ENCODE measurements around the gene TRAF2.
"Not testable (repeated sequence)": the region's sequence is repeated elsewhere in the genome, so short reads cannot be mapped to it uniquely, and the experiment has no call there.

TRAF2 gene

DNA sequence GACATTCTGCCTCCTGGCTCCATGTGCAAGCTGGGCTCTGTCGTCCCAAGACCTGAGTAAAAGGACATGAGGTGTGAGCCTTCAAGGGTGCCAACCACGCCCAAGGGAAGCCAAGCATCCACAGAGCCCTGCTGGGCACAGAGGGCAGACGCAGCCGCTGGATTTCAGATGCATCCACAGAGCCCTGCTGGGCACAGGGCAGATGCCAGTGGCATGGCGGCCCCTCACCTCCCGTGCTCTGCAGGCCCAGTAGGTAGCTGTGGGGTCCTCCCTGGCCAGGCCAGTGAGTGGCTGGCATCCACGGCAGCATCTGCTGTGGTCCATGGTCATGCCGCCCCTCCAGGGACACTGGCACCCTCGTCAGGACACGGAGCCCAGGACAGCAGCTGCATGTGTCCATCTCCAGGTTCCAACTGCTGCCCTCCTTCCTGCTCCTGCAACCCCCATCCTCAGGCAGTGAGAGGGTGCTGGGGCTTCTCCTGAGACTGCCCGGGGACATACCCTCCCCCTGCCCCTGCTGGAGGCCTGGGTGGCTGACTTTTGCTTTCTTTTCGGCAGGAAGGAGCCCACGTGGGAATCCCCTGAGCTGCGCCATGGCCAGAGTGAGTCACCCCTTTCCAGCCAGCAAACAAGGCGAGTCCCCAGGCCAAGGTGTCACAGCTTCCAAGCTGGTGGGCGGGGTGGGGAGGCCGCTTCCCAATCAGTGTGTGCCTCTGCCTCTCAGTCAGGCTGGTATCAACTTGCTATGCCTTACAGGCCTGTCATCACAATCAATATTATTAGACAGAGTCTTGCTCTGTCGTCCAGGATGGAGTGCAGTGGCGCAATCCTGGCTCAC, 4.0 kb upstream of the TRAF2 start:
- FAIRE-seq = no peak

DNA sequence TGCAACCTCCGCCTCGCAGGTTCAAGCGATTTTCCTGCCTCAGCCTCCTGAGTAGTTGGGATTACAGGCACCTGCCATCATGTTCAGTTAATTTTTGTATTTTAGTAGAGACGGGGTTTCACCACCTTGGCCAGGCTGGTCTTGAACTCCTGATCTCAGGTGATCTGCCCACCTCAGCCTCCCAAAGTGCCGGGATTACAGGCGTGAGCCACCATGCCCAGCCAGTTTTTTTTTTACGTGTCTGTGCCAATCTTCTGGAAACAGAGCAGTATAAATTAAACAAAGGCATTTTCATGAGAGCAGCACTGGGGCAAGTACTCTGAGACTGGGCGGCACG, 3.4 kb upstream of the TRAF2 start:
- FAIRE-seq = not testable (repeated sequence)

DNA sequence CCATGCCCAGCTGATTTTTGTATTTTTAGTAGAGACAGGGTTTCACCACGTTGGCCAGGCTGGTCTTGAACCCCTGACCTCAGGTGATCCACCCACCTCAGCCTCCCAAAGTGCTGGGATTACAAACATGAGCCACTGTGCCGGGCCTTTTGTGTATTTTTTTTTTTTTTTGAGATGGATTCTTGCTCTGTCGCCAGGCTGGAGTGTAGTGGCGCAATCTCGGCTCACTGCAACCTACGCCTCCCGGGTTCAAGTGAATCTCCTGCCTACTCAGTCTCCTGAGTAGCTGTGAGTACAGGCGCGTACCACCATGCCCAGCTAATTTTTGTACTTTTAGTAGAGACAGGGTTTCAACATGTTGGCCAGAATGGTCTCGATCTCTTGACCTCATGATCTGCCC, 2.6 kb upstream of the TRAF2 start:
- not testable (repeated sequence) for FAIRE-seq

DNA sequence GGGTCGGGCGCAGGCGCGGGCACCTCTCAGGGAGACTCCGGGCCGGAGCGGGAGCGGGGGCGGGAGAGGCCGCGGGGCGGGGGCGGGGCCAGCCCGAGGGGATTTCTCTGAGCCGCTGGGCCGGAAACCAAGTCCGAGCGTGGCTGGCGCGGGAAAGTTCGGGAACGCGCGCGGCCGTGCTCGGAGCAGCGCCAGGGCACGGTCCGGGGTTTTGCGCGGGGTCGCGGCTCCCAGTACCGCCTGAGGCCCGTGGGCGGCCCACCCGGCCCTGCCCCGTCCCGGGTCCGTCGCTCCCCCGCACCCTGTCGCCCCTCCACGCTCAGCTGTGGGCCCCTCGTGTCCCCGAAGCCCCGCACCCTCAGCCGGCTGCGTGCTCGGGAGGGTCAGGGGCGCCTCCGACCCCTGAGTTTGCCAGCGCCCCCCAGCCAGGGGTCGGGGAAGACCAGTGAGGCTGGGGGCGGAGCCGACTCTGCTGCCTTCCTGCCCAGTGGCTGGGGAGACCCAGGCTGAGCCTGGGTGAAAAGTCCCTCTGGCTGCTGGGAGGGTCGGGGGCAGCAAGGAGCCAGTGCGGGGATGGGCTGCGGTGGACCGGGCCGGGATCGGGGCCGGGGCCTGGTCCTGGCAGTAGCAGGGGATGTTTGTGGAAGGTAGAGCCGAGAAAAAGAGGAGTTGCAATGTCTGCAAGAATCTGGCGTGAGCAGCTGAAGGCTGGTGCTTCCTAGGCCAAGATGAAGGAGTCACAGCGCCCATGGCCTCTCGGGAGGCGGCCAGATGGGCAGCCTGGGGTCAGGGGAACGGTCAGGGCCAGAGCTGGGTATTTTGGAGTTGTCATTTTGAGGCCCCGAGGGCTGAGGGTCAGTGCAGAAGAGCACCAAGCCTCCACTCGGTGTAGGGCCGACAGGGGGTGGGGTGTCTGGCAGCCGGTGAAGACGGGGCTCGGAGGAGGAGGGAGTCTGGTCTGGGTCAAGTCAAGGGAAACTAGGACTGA, 588 bp downstream of the TRAF2 start:
- FAIRE-seq = no peak

DNA sequence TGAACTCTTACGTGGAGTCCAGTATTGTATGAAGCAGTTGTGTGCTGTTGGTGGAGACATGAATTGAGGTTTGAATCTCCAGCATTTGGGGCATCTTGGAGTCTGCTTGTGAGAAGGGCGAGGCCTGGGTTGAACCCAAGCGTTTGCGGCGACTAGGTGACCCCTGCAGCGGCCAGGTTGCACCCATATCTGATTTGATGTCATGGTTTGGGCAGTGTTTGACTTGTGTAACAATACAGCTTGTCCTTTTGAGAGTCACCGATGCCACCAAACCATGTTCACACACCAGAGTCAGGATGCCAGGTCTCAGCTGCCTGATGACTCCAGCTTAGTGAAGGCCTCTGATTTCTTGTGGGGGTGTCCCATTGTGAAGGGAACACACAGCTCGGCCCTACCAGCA, 2.1 kb downstream of the TRAF2 start:
- FAIRE-seq = no peak

DNA sequence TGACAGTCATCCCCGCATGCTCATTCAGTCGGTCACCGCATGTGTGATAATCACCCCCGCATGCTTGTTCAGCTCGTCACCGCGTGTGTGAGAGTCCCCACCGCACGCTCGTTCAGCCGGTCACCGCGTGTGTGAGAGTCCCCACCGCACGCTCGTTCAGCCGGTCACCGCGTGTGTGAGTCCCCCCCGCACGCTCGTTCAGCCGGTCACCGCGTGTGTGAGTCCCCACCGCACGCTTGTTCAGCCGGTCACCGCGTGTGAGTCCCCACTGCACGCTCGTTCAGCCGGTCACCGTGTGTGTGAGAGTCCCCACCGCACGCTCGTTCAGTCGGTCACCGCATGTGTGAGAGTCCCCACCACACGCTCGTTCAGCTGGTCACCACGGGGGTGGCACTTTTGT, 3.5 kb downstream of the TRAF2 start:
- no peak for FAIRE-seq

DNA sequence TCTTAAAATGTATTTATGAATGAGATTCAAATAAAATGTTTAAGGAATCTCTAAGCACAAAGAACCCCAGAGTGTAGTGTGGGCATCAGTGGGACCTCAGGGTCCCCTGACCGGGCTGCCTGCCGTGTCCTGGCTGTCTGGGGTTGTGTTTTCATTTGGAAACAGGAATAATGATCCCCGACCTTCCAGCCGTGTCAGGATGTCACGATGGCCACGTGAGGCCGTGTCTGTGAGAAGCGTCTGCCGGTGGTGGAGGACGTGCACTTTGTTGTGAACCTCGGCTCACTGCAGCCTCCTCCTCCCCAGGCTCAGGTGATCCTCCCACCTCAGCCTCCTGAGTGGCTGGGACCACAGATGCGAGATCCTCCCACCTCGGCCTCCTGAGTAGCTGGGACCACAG, 4.3 kb downstream of the TRAF2 start:
- FAIRE-seq = no peak

DNA sequence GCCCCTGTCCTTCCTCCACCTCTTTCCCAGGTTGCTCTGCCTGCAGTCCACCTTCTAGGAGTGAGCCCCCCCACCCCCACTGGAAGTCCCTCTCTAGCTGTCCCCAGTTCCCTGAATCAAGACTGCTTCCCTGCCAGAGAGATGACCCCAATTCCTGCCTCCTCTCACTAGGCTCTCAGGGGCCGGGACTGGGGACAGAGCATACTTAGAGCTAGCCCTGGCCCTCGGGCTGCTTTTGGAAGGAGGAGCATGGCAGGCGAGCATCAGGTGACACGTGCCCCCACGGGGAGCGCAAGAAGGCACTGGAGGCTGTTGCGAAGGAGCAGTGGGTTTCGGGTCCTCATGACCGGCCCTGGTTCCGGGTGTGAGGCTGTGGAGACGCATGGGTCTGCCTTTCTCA, 9.7 kb downstream of the TRAF2 start:
- no peak for FAIRE-seq

DNA sequence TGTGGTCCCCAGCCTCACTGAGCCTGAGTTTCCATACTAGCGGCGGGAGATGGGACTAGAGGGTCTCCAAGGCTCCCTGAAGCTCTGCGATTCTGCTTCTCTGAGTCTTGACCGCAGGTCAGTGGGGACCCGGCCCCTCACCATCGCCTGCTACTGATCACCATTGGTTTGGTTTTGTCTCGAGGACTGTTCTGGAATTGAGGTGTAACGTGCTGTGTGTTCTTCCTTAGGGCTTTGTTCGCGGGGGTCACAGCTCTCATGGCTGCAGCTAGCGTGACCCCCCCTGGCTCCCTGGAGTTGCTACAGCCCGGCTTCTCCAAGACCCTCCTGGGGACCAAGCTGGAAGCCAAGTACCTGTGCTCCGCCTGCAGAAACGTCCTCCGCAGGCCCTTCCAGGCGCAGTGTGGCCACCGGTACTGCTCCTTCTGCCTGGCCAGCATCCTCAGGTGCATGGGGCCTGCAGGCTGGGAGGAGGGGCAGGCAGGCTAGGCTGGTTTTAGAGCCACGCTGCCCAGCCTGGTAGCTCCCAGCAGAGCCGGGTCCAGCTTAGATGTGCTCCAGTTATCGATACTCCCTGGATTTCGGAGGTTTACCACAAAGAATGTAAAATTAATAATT, 12.3 kb downstream of the TRAF2 start:
- FAIRE-seq = no peak

DNA sequence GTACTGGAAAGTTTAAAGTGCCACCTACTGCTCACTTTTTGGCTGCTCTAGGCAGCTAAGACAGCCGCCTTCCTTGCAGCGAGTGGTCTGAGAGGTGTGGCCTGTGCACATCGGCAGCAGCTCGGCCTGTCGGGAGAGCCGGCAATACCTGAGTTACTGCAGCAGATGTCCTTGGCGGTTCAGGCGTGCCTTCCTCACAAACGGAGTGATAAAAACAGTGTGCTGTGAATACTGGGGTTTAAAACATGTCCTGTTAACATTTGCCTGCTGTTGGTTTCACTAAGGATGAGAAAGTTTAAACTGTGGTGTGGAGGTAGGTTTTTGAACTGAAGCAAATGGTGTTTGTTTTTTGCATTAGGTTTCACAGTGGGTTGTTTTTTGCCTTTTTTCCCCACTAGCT, 12.9 kb downstream of the TRAF2 start:
- FAIRE-seq = no peak

DNA sequence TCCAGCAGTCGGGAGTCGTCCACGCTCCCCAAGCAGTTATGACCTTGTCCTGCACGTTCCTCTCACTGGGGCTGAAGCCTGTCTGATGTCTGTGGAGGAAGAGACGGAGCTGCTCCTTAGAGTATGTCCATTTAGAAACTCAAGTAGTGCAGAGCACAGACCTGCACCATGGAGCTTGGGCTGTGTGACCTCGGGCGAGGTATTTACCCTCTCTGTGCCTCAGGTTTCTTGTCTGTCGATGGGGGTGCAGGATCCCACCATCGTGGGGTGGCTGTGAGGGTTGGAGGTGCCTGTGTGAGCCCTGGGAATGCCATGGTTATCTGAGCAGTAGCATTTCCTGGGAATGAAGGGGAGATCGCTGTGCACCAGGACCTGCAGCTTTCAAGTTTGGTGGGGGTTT, 14.2 kb downstream of the TRAF2 start:
- FAIRE-seq = no peak

DNA sequence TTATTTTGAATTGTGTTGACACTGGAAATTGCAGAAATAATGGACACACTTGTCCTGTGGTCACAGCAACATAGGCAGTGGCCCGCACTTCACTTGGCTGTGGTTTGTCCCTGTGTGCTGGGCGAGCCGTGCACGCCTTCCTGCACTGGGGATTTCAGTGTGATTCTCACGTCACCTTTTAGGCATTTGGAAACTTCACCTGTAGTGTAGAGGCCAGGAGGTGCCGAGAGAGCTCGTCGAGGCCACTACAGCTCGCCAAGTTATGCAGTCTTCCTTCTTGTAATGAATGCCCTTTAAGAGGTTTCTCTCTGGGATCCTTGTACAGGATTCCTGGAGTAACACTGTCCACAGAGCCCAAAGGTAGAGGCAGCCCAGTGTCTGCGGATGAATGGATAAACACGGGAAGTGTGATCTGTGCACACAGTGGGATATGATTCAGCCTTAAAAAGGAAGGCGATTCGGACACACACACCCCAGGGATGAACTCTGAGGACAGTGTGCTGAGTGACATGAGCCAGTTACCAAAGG, 14.7 kb downstream of the TRAF2 start:
- no peak for FAIRE-seq

DNA sequence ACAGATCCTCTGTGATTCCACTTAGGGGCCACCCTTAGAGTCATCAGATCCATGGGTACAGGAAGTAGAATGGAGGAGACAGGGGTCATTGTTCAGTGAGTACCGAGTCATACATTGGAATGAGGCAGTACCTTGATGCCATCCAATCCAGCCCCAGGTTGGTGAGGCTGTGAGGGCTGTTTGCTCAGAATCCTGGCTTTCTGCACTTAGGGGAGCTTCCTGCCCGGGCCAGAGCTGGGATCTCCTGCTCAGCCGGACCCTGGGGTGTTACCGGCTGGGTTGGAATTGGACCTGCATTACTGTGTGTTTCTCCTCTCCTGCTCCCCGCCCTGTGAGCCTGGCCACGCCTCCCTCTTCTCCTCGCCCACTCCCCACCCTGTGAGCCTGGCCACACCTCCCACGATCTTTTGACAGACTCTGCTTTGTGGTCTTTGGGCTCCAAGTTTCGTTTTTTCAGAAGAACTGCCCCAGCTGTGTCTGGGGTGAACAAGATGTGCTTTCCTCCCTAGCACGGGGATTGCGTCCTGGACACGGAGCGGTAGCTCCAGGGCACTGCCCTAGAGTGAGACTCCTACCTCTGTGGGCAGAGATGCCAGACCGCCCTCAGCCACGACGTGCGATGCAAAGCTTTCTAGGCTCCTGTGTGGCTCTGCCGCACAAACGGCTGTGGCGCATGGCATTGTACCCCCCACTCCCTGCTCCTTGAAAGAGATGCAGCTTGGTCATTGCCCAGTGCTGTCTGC, 15.4 kb downstream of the TRAF2 start:
- FAIRE-seq = no peak

DNA sequence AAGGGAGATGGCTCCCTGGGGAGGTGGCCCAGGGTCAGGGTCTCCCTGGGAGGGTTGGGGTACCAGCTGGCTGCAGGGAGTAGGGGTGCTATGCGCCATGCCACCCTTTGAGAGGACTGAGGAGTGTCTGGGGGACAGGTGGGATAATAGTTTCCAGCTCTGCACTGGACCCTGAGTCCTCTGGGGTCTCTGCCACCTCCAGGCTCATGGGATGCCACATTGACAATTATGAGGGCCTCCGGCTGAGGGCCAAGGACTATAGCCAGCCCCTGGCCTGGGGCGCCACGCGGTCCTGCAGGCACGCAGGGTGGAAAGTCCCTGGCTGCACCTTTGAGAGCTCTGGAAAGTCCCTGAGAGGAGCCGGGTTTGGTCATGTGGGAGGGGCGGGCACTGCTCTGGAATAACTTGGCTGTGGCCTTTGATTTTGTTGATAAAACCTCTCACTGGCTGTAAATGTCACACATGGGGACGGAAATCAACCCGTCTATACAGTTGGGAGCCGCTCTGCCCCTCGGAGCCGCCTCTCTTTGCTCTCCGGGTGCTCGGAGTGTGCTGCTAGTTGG, 16.0 kb downstream of the TRAF2 start:
- FAIRE-seq = no peak

DNA sequence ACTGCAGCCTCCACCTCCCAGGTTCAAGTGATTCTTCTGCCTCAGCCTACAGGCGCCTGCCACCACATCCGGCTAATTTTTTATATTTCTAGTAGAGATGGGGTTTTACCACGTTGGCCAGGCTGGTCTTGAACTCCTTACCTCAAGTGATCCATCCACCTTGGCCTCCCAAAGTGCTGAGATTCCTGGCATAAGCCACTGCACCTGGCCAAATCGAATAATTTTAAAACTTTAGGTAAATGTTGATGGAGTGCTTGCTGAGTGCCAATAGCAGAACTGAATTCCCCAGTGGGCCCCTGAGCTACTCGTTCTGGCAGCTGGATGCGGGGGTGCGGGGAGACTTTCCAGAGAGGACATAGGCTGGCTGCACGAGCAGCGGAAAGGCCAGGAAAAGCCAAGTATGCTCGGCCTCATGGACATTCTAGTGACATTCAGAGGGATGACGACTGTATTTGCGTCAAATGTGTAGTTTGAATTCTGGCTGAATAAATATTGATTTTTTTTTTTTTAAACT, 16.8 kb downstream of the TRAF2 start:
- no peak for FAIRE-seq

DNA sequence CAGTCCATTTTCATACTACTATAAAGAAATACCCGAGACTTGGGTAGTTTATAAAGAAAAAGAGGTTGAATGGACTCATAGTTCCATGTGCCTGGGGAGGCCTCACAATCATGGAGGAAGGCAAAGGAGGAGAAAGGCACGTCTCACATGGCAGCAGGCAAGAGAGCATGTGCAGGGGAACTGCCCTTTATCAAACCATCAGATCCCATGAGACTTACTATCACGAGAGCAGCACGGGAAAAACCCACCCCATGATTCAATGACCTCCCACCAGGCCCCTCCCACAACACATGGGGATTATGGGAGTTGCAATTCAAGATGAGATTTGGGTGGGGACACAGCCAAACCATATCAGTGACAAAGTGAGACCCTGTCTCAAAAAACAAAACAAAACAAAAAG, 19.9 kb downstream of the TRAF2 start:
- FAIRE-seq = no peak

DNA sequence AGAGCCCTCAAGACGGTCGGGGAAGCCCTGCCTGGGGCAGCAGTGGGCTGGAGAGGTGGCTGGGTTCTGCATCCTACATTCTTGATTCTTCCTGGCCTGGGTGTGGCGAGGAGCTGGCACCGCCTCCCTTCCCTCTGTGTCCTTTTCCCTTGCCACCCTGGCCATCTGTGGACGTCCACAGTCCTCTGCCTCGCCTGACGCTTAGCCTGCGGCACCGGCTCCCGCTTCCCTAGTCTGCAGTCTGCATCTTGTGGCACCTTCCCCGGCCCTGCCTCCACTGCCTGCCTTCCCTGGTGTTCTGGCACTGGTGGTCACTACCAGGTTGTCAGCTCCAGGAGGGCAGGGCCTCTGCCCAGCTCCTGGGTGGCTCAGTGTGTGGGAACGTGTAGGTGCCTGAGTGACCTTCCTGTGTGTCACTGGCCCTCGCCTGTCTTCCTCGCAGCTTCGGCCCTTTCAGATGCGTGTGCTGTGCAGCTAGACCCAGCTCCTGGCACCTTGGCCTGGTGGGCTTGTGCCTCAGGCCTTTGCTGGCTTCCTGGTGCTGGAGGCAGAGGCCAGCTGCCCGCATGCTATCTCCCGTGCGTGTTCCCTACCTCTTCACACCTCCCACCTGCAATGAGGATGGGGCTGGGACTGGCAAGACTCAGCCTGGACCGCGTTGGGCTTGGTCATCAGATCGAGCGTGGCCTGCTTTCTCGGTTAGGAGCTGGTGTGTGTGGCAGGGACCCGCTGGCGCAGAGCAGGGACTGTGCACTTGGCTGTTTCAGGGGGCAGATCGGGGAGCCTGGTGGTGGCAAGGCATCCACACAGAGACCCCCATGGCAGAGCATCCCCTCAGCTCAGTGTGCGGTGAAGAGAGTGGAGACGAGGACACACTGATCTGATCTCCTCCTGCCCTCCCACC, 20.9 kb downstream of the TRAF2 start:
- FAIRE-seq = no peak

DNA sequence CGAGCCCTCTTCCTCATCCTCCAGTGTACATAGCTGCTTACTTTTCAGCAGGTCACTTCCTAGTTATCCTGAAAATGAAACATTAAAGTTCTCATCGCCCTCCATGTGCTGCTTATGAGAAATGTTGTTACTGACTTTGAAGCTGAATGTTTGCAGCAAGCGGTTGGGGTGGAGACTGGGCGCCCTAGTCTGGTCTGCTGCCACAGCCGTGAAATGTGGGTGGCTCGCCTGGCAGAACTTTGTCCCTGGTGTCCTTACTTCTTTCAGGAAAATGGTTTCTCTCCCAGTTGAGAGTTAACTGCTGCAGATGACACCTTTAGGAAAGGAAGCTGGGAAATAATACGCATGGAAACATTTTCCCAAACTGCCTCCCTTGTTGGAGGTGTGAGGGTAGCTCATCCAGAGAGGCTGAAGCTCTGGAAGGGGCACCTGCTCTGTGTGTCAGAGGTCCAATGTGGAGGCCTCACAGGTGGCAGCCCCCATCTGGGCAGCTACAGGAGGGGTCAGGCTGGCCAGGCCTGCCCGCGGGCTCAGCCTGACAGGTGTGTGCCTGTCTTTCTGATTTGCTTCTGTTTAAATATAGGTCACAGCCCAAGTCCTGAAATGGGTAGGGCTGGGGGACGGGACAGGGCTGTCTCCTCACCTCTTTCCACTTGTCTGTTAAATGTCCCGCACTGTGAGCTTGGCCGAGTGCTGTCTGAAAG, 24.0 kb downstream of the TRAF2 start:
- FAIRE-seq = no peak

DNA sequence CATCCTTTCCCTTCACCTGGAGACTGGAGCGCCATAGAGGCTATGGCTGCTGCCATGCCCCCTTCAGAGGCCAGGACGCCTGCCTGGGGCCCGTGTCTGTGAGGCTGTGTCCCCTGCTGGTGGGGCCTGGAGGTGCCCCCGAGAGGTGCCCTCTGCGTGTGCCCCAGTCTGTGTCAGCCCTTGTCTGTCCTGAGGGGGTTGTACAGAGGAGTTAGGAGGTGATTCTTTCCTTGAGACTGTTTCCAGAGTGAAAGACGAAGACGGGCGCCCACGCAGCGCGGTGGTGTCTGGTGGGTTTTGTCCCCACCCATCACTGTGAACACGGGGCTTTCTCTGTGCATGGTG, 24.6 kb downstream of the TRAF2 start:
- no peak for FAIRE-seq
